ENCODE data around the gene MYOF.
"Not testable (repeated sequence)": the region's sequence is repeated elsewhere in the genome, so short reads cannot be mapped to it uniquely, and the experiment has no call there.

Gene MYOF

DNA sequence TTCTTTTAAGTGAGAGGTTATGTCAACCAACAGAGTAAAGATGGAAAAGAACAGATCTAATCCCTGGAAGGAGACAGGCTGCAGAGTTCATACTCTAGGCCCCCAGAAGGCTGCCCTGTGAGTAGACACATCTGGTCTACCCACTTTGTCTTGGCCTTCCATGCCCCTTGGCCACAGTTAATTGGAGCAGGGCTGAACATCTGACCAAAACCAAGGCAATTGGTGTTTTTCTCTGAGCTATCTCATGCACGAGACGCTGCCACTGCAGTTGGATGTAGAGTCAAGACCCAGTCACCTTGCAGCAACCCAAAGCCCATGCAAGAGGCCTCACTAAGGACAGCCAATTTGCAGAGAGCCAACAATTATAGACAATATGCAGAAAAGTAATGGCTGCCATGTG lies 9.0 kb downstream of the MYOF start:
- no peak for DNase-seq (ENCODE audit: insufficient read length, low spot score)
- TF ChIP-seq, protein P1, sequence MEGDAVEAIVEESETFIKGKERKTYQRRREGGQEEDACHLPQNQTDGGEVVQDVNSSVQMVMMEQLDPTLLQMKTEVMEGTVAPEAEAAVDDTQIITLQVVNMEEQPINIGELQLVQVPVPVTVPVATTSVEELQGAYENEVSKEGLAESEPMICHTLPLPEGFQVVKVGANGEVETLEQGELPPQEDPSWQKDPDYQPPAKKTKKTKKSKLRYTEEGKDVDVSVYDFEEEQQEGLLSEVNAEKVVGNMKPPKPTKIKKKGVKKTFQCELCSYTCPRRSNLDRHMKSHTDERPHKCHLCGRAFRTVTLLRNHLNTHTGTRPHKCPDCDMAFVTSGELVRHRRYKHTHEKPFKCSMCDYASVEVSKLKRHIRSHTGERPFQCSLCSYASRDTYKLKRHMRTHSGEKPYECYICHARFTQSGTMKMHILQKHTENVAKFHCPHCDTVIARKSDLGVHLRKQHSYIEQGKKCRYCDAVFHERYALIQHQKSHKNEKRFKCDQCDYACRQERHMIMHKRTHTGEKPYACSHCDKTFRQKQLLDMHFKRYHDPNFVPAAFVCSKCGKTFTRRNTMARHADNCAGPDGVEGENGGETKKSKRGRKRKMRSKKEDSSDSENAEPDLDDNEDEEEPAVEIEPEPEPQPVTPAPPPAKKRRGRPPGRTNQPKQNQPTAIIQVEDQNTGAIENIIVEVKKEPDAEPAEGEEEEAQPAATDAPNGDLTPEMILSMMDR (IDR thresholded peaks at IDR 0.05; ENCODE audit: insufficient read depth, missing control alignments): no peak
- FAIRE-seq: no peak

DNA sequence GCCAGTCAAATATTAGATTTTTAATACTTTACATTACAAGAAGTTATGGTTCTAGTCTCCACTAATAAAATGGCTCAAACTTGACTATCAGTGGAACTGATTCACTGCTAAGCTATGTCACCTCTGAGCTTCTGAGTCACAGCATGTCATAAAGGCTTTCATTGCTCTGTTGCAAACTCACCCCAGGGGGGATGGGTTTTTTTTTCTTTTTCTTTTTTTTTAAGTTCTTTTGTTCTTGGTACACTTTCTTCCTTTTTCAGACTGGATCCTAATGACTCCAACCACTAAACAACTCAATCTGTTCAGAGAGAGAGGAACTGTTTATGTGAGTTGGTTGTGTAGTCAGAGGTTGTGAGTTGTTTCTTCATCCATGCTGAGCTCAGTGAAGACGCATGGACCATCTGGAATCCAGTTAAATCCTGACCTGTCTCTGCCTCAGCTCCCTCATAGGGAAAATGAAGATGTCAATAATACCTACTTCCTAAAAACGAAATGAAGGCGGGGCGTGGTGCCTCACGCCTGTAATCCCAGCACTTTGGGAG lies 11.0 kb downstream of the MYOF start:
- TF ChIP-seq, protein P1 (IDR thresholded peaks at IDR 0.05; ENCODE audit: insufficient read depth, missing control alignments): no peak
- DNase-seq (ENCODE audit: insufficient read length, low spot score) (no peak), FAIRE-seq (no peak)

DNA sequence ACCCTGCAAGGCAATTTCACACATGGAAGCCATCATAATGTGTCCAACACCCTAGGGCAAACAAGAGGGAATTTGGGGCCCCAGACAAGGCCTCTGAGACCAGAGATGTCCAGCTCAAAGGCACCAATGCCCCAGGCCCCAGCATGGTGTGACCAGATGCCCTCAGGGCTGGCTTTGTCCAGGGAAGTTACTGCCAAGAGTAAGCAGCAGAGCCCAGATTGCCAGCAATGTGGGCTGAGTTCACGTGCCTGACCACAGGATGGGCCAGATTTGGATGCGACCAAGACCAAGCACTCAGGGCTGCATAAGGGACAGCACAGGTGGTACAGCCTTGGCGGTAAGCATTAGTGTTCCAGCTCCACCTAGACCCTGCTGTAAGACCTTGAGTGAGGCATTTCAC lies 12.7 kb downstream of the MYOF start:
- TF ChIP-seq, protein P1 (IDR thresholded peaks at IDR 0.05; ENCODE audit: insufficient read depth, missing control alignments): no peak
- no peak for FAIRE-seq

DNA sequence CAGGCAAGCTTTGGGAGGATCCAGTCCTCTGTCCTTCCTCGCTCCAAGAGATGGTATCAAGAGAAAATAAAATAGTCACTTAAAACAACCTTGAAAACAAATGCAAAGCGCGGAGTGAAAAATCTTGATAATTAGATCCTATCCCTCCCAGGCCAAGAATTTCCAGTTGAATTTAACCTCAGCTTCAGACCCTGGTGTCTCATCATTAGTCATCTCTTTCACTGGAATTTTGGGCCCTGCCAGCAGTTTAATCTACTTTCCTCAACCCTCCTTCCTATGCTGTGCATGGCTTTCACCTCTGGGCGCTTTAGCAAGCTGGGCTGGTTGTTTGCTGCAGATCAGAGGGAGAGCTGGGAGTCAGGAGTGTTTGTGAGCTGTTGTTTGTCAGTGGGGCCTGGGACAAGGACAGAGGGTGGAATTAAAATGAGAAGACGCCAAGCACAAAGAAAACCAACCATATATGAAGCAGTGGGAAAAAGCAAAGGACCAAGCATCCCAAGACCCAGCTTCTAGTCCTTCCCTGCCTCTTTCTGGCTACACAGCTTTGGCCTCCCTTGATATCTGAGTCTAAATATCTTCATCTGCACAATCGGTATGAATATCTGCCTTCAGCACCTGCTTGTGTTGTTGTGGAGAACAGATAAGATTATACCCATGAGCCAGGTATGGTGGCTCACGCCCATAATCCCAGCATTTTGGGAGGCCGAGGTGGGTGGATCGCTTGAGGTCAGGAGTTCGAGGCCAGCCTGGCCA lies 13.5 kb downstream of the MYOF start:
- DNase-seq (ENCODE audit: insufficient read length, low spot score): no peak
- TF ChIP-seq, protein P1 (IDR thresholded peaks at IDR 0.05; ENCODE audit: insufficient read depth, missing control alignments): no peak
- FAIRE-seq: no peak

More for the DNA sequence above, 12.7 kb downstream of the MYOF start:
- no peak for DNase-seq (ENCODE audit: insufficient read length, low spot score)

DNA sequence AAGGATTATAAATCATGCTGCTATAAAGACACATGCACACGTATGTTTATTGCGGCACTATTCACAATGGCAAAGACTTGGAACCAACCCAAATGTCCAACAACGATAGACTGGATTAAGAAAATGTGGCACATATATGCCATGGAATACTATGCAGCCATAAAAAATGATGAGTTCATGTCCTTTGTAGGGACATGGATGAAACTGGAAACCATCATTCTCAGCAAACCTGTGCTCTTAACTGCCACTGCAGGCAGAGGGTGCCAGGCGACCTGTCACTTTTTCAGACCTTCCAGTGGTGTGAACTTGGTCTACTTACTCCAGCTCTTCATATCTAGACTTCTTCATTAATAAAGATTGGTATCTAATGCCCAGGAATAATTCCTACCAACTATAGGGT lies 14.5 kb downstream of the MYOF start:
- FAIRE-seq; DNase-seq (ENCODE audit: insufficient read length, low spot score): not testable (repeated sequence)

DNA sequence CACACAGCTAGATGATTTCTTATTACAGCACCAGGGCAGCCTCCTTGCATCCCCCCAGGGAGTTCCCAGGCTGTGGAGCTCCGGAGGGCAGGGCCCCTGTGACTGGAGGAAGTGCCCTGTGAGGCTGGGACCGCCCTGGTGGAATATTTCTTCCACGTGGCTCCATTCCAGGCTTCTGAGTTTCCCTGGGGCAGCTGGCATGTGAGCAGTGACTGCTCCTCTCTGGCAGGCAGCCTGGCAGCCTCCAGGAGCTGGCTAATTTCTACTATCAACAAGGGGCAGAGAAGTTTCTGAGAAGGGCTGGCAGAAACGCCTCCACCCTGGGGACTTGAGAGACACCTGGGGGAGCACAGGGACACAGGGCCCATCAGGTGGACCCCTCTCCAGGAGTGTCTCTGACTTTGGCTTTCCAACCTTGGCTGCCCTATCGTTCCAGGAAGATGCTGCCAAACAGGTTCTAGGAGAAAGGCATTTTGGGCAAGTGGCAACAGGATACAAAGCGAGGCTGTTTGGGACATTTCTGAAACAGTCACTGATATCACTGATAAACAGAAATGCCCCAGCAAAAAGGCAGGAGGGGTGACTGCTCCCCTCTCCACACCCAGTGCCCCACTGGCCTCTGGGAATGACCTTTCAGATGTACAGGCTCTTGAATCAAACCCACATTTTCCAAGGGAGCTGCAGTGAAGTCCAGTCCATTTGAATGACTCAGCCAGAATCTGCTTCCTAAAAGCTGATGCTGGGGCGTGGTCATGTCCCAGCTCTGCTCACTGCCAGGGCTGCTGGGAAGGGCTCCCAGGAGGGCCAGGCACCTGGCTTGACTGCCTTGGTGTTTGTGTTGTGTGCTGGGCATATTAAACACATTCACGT lies 16.1 kb downstream of the MYOF start:
- TF ChIP-seq, protein P1 (IDR thresholded peaks at IDR 0.05; ENCODE audit: insufficient read depth, missing control alignments): no peak
- FAIRE-seq: no peak
- DNase-seq (ENCODE audit: insufficient read length, low spot score): no peak

DNA sequence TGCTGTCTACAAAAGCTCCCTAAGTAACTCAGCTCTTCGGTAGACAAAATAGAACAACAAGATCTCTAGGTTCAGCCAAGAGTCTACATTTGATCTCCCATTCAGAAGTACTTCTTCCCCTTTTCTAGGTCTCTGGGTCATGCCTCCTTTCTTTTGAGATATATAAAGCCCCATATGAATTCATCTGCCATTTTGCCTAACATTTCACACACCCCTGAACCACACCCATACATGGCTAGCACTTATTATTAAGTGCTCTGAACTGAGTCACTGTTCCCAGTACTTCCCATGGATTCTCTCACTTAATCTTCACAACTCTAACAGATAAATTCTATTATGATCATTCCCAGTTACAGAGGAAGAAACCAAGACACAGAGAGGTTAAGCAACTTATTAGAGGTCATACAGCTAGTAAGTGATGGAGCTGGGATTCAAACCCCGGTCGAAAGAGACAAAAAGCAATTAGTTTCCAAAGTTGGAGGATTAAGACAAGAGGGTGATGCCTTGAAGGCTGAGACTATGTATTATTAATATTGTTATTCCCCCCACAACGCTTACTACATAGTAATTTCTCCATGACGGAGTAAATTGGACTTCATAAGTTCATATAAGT lies 17.3 kb downstream of the MYOF start:
- FAIRE-seq: no peak
- TF ChIP-seq, protein P1 (IDR thresholded peaks at IDR 0.05; ENCODE audit: insufficient read depth, missing control alignments): no peak
- no peak for DNase-seq (ENCODE audit: insufficient read length, low spot score)

All from D721Med (cell line).